CD14-positive monocyte (primary cell): ENCODE measurements around the gene XPOT. TPM values are rescaled to one million over a fixed set of nuclear protein-coding genes. Genes with fewer than 3 reads are reported as not detected.
A peak's percentile ranks its signal among the peaks of the same experiment; 100 is the strongest.

ENCODE experiments used
- DNase-seq, 3 donors: peaks; one replicate each; pipeline ENCODE4 v3.0.0-alpha.2; 2011 to 2022
- H2AFZ ChIP-seq: 2 replicates; pipeline ENCODE4 v1.6.0; 2012; ENCODE audit warnings: mild to moderate bottlenecking, low read depth, low read length, inconsistent platforms; ENCODE audit not compliant: insufficient read depth, poor library complexity, severe bottlenecking
- H3K27ac ChIP-seq, 2 donors: 1 replicate in 1 of 2; 2 replicates in 1 of 2; pipeline ENCODE4 v1.5.1; 2012 to 2013; ENCODE audit warnings: low read length in 2 of 2, control low read depth in 1 of 2, inconsistent platforms in 1 of 2, low read depth in 1 of 2, mild to moderate bottlenecking in 1 of 2
- H3K27me3 ChIP-seq, 2 donors: one replicate each; pipeline versions ENCODE4 v1.6.0 to v1.6.1; 2011 to 2013; ENCODE audit warnings: low read length in 2 of 2; ENCODE audit not compliant: control insufficient read depth in 2 of 2, insufficient read depth in 2 of 2
- H3K36me3 ChIP-seq, 2 donors: replicated peaks in 1 of 2; 1 replicate in 1 of 2; 2 replicates in 1 of 2; pipeline versions ENCODE4 v1.5.1 to v1.6.1; 2012 to 2013; ENCODE audit warnings: low read length in 2 of 2, control low read depth in 1 of 2, inconsistent platforms in 1 of 2, mild to moderate bottlenecking in 1 of 2; ENCODE audit not compliant: insufficient read depth in 2 of 2, control insufficient read depth in 1 of 2
- H3K4me1 ChIP-seq, 2 donors: 1 replicate in 1 of 2; 2 replicates in 1 of 2; pipeline versions ENCODE4 v1.5.1 to v1.6.1; 2012 to 2013; ENCODE audit warnings: low read length in 2 of 2, control low read depth in 1 of 2, inconsistent platforms in 1 of 2, mild to moderate bottlenecking in 1 of 2, moderate library complexity in 1 of 2; ENCODE audit not compliant: insufficient read depth in 2 of 2, control insufficient read depth in 1 of 2
- H3K4me2 ChIP-seq: replicated peaks from 2 replicates; pipeline ENCODE3; 2012; ENCODE audit warnings: low read length, moderate library complexity, mild to moderate bottlenecking; ENCODE audit not compliant: poor library complexity, severe bottlenecking; ENCODE audit errors: extremely low read depth
- H3K4me3 ChIP-seq, 3 experiments: fragments of 200-600 bp in 1 of 3; sonication (generic) in 1 of 3; replicated peaks in 1 of 3; 1 replicate in 2 of 3; 2 replicates in 1 of 3; pipeline ENCODE4 v1.5.1; 2011 to 2013; ENCODE audit warnings: low read length in 3 of 3, mild to moderate bottlenecking in 3 of 3, control low read depth in 2 of 3, low read depth in 2 of 3, inconsistent platforms in 1 of 3, moderate library complexity in 1 of 3
- H3K79me2 ChIP-seq: 2 replicates; pipeline ENCODE4 v1.6.0; 2012; ENCODE audit warnings: mild to moderate bottlenecking, control low read depth, inconsistent platforms, low read length, moderate library complexity; ENCODE audit not compliant: insufficient read depth
- H3K9ac ChIP-seq: 2 replicates; pipeline ENCODE4 v1.6.0; 2017; ENCODE audit warnings: low read length, mild to moderate bottlenecking; ENCODE audit not compliant: insufficient read depth, poor library complexity, severe bottlenecking
- H3K9me3 ChIP-seq, 2 donors: replicated peaks in 1 of 2; 1 replicate in 1 of 2; 2 replicates in 1 of 2; pipeline versions ENCODE4 v1.5.1 to v1.6.1; 2012 to 2013; ENCODE audit warnings: low read length in 2 of 2, control low read depth in 1 of 2; ENCODE audit not compliant: control insufficient read depth in 1 of 2, insufficient read depth in 1 of 2
- H4K20me1 ChIP-seq: 2 replicates; pipeline ENCODE4 v1.6.0; 2012; ENCODE audit warnings: mild to moderate bottlenecking, low read length, control low read depth, moderate library complexity; ENCODE audit not compliant: insufficient read depth
- H3K27ac Mint-ChIP-seq, 7 donors: one replicate each; pipeline ENCODE4 v1.8.0; 2020; ENCODE audit warnings: mild to moderate bottlenecking in 7 of 7, mixed read lengths in 7 of 7, moderate library complexity in 6 of 7, inconsistent platforms in 2 of 7
- H3K27me3 Mint-ChIP-seq, 3 donors: one replicate each; pipeline ENCODE4 v1.8.0; 2021 to 2022; ENCODE audit warnings: low read depth in 3 of 3, mild to moderate bottlenecking in 3 of 3, mixed read lengths in 3 of 3, moderate library complexity in 3 of 3, inconsistent platforms in 1 of 3
- H3K36me3 Mint-ChIP-seq, 2 donors: one replicate each; pipeline ENCODE4 v1.8.0; 2020; ENCODE audit warnings: mixed read lengths in 2 of 2, inconsistent platforms in 1 of 2, mild to moderate bottlenecking in 1 of 2
- H3K4me1 Mint-ChIP-seq: one replicate; pipeline ENCODE4 v1.8.0; 2020; ENCODE audit warnings: mild to moderate bottlenecking, mixed read lengths
- H3K4me3 Mint-ChIP-seq, 2 donors: one replicate each; pipeline ENCODE4 v1.8.0; 2020; ENCODE audit warnings: mild to moderate bottlenecking in 2 of 2, mixed read lengths in 2 of 2, moderate library complexity in 1 of 2
- H3K9me3 Mint-ChIP-seq, 7 donors: one replicate each; pipeline ENCODE4 v1.8.0; 2020 to 2022; ENCODE audit warnings: mixed read lengths in 7 of 7, mild to moderate bottlenecking in 6 of 7, moderate library complexity in 6 of 7, inconsistent platforms in 2 of 7
- WGBS: methylation state at CpG from one replicate; pipeline ENCODE4 v1.1.5; 2013; ENCODE audit warnings: missing lambda C conversion rate; ENCODE audit not compliant: insufficient coverage; 5-methylcytosine and 5-hydroxymethylcytosine counted together
- intact Hi-C, 2 donors: fragments of 100-400 bp; cut with micrococcal nuclease; formaldehyde crosslinking; loops; one replicate each; pipeline versions ENCODE4 v1.15.0 to v1.15.1; 2023
- polyA plus RNA-seq, 3 donors: library from polyadenylated mRNA; depleted of rRNA in 1 of 3; unstranded in 2 of 3; stranded (reverse) in 1 of 3; fragments of 300-500 nt in 2 of 3; fragments of >200 nt in 1 of 3; fragmentation: Illumina TruSeq in 2 of 3; gene quantifications; 1 replicate in 2 of 3; 2 replicates in 1 of 3; pipeline ENCODE4 v1.2.3, GENCODE V29; 2012 to 2021
- TF ChIP-seq, protein P1 (sequence below): fragments of 200-600 bp; IDR thresholded peaks from one replicate; pipeline ENCODE4 v1.8.0; 2022; ENCODE audit warnings: antibody characterized with exemption, mild to moderate bottlenecking

XPOT gene
- polyA plus RNA-seq, 3 donors = 18.3 to 19.9 (median 19.3) TPM

- Histone ChIP-seq H3K36me3 (peaks cover 72 to 100% of the 10 kb centered on the region in 2 donors), H3K4me3 (no peak overlapping the region), H3K9ac (no peak overlapping the region), H3K79me2 (peaks cover 21% of the 10 kb centered on the region), H3K27ac (no peak overlapping the region), H3K4me2 (no peak overlapping the region), H4K20me1 (peaks cover 35% of the 10 kb centered on the region), H3K4me1 (no peaks in the 10 kb centered on the region), H3K27me3 (no peaks in the 10 kb centered on the region), H3K9me3 (peaks cover 0 to 6% of the 10 kb centered on the region in 2 donors), H2AFZ (no peak overlapping the region)
- Mint-ChIP-seq H3K9me3 (peaks cover 4 to 15% (median 11%) of the 10 kb centered on the region in 7 donors), H3K36me3 (peaks cover 76 to 89% of the 10 kb centered on the region in 2 donors), H3K4me3 (no peak overlapping the region), H3K27me3 (no peaks in the 10 kb centered on the region), H3K27ac (peak overlapping the region in 1 of 7 donors; percentile 15), H3K4me1 (no peaks in the 10 kb centered on the region)
- TF ChIP-seq, protein P1, sequence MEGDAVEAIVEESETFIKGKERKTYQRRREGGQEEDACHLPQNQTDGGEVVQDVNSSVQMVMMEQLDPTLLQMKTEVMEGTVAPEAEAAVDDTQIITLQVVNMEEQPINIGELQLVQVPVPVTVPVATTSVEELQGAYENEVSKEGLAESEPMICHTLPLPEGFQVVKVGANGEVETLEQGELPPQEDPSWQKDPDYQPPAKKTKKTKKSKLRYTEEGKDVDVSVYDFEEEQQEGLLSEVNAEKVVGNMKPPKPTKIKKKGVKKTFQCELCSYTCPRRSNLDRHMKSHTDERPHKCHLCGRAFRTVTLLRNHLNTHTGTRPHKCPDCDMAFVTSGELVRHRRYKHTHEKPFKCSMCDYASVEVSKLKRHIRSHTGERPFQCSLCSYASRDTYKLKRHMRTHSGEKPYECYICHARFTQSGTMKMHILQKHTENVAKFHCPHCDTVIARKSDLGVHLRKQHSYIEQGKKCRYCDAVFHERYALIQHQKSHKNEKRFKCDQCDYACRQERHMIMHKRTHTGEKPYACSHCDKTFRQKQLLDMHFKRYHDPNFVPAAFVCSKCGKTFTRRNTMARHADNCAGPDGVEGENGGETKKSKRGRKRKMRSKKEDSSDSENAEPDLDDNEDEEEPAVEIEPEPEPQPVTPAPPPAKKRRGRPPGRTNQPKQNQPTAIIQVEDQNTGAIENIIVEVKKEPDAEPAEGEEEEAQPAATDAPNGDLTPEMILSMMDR = no peak
- intact Hi-C loops = no loop called here
- no peak for DNase-seq
- 80% methylated on average over 1 of the region's 4 CpGs for WGBS
Measured at GRCh38 chr12:64475518-64475917, 71.3 kb downstream of the XPOT start.

DNA sequence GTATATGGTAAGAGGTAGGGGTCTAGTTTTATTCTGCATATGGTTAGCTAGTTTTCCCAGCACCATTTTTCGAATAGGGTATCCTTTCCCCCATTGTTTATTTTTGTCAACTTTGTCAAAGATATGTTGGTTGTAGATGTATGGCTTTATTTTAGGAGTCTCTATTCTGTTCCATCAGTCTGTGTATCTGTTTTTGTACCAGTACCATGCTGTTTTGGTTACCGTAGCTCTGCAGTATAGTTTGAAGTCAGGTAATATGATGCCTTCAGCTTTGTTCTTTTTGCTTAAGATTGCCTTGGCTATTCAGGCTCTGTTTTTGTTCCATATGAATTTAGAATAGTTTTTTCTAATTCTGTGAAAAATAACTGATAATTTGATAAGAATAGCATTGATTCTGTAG is 72.7 kb downstream of the XPOT start:
- no peaks in the 10 kb centered on the region for H3K4me1 Mint-ChIP-seq
- H4K20me1 ChIP-seq = peaks cover 33% of the 10 kb centered on the region
- no peak overlapping the region for H3K27ac Mint-ChIP-seq
- no peaks in the 10 kb centered on the region for H3K27me3 ChIP-seq
- peaks cover 4 to 15% (median 11%) of the 10 kb centered on the region in 7 donors for H3K9me3 Mint-ChIP-seq
- H3K36me3 ChIP-seq = peaks cover 77 to 100% of the 10 kb centered on the region in 2 donors
- no peak overlapping the region for H3K4me3 ChIP-seq
- no peaks in the 10 kb centered on the region for H3K27me3 Mint-ChIP-seq
- H3K27ac ChIP-seq = no peak overlapping the region
- H3K9ac ChIP-seq = no peak overlapping the region
- peaks cover 74 to 83% of the 10 kb centered on the region in 2 donors for H3K36me3 Mint-ChIP-seq
- H3K4me1 ChIP-seq = no peaks in the 10 kb centered on the region
- DNase-seq = no peak
- no peak overlapping the region for H3K4me2 ChIP-seq
- no CpG with 5 or more reads among the region's 2 CpGs for WGBS
- H2AFZ ChIP-seq = no peak overlapping the region
- TF ChIP-seq, protein P1 = no peak
- H3K4me3 Mint-ChIP-seq = no peak overlapping the region
- peaks cover 21% of the 10 kb centered on the region for H3K79me2 ChIP-seq
- H3K9me3 ChIP-seq = peaks cover 0 to 6% of the 10 kb centered on the region in 2 donors
- intact Hi-C loops = no loop called here
